HCT116 (cell line): ENCODE results near the gene NCLN. TPM values are rescaled to one million over a fixed set of nuclear protein-coding genes. Genes with fewer than 3 reads are reported as not detected.
A peak's percentile ranks its signal among the peaks of the same experiment; 100 is the strongest.
"Not testable (repeated sequence)": the region's sequence is repeated elsewhere in the genome, so short reads cannot be mapped to it uniquely, and the experiment has no call there.

ENCODE experiments used
- ATAC-seq: fragments of 200-7000 bp; cut with Tn5 transposase; 2 replicates; pipeline ENCODE4 v1.9.1; 2020; ENCODE audit warnings: mild to moderate bottlenecking, moderate library complexity
- BruUV-seq: library from RNA; stranded (reverse); fragments of 400-500 nt; replicated peaks from 2 replicates; lab custom pipeline; 2021; lab: Mats Ljungman, UMichigan
- CTCF ChIA-PET: fragments of 300-600 bp; sonication (Branson Sonifier 250); formaldehyde crosslinking; loops from one replicate; lab custom pipeline; 2021; ENCODE audit warnings: antibody characterized with exemption; lab: Charles Lee
- POLR2A ChIA-PET: fragments of 300-600, 350-600 bp; sonication (Branson Sonifier 250); formaldehyde crosslinking; loops from one replicate; lab custom pipeline; 2021; ENCODE audit warnings: antibody characterized with exemption; lab: Charles Lee
- RAD21 ChIA-PET, 2 experiments: fragments of 300-600 bp; sonication (Branson Sonifier 250); formaldehyde crosslinking; loops; one replicate each; lab custom pipeline; 2023; ENCODE audit warnings: low total read pairs in 2 of 2; ENCODE audit not compliant: uncharacterized antibody in 2 of 2, unreplicated experiment in 2 of 2, low non-redundant PET in 1 of 2; lab: Charles Lee
- DNase-seq: peaks from one replicate; pipeline ENCODE4 v3.0.0-alpha.2; 2010; ENCODE audit warnings: low read depth, low spot score
- H2AFZ ChIP-seq: fragments of 200-600 bp; shearing (Covaris generic), sonication (generic); 2 replicates; pipeline ENCODE4 v1.6.1; 2017; ENCODE audit warnings: low read depth, mixed run types, mixed read lengths, antibody characterized with exemption, low read length; ENCODE audit not compliant: poor library complexity, severe bottlenecking
- H3K27ac ChIP-seq: 2 replicates; pipeline ENCODE4 v1.5.1; 2012; ENCODE audit warnings: low read depth, low read length
- H3K27me3 ChIP-seq: fragments of 200-600 bp; sonication (generic); 2 replicates; pipeline ENCODE4 v1.6.1; 2016; ENCODE audit warnings: mixed run types, low read length, mixed read lengths; ENCODE audit not compliant: insufficient read depth
- H3K36me3 ChIP-seq, 2 experiments: fragments of 200-500 bp in 1 of 2; fragments of 200-600 bp in 1 of 2; sonication (Bioruptor generic) in 1 of 2; sonication (generic) in 1 of 2; 2 replicates each; pipeline versions ENCODE4 v1.5.1 to v1.6.1; 2014 to 2016; ENCODE audit warnings: low read length in 2 of 2, inconsistent platforms in 1 of 2, mixed read lengths in 1 of 2, mixed run types in 1 of 2; ENCODE audit not compliant: insufficient read depth in 2 of 2, control insufficient read depth in 1 of 2
- H3K4me1 ChIP-seq, 2 experiments: fragments of 200-600 bp in 1 of 2; sonication (generic) in 1 of 2; 2 replicates each; pipeline versions ENCODE4 v1.5.1 to v1.6.1; 2012 to 2017; ENCODE audit warnings: low read length in 2 of 2, inconsistent platforms in 1 of 2, mild to moderate bottlenecking in 1 of 2, mixed read lengths in 1 of 2, mixed run types in 1 of 2, moderate library complexity in 1 of 2; ENCODE audit not compliant: insufficient read depth in 2 of 2, control insufficient read depth in 1 of 2
- H3K4me2 ChIP-seq: fragments of 200-600 bp; sonication (generic); 2 replicates; pipeline ENCODE4 v1.6.1; 2017; ENCODE audit warnings: mixed run types, low read length, mixed read lengths
- H3K4me3 ChIP-seq, 2 experiments: fragments of 200-600 bp in 1 of 2; sonication (generic) in 1 of 2; replicated peaks in 1 of 2; 2 replicates each; pipeline ENCODE4 v1.5.1; 2011 to 2016; ENCODE audit warnings: low read length in 2 of 2, control low read depth in 1 of 2, low read depth in 1 of 2, mild to moderate bottlenecking in 1 of 2, mixed read lengths in 1 of 2, mixed run types in 1 of 2
- H3K79me2 ChIP-seq: fragments of 200-600 bp; sonication (generic); 2 replicates; pipeline ENCODE4 v1.6.1; 2017; ENCODE audit warnings: mild to moderate bottlenecking, mixed run types, low read length, moderate library complexity, mixed read lengths; ENCODE audit not compliant: insufficient read depth
- H3K9ac ChIP-seq: fragments of 200-600 bp; sonication (generic); 2 replicates; pipeline ENCODE4 v1.6.1; 2016; ENCODE audit warnings: low read length, mixed read lengths
- H3K9me2 ChIP-seq: fragments of 200-600 bp; sonication (generic), shearing (Covaris generic); 2 replicates; pipeline ENCODE4 v1.6.1; 2017; ENCODE audit warnings: mixed run types, mild to moderate bottlenecking, moderate library complexity; ENCODE audit not compliant: insufficient read depth
- H3K9me3 ChIP-seq, 2 experiments: fragments of 200-500 bp in 1 of 2; fragments of 200-600 bp in 1 of 2; sonication (Bioruptor generic) in 1 of 2; sonication (generic) in 1 of 2; 2 replicates each; pipeline ENCODE4 v1.6.1; 2014 to 2017; ENCODE audit warnings: low read length in 2 of 2, mixed read lengths in 2 of 2, inconsistent platforms in 1 of 2, low read depth in 1 of 2, mild to moderate bottlenecking in 1 of 2, mixed run types in 1 of 2, moderate library complexity in 1 of 2; ENCODE audit not compliant: control insufficient read depth in 1 of 2, insufficient read depth in 1 of 2
- H4K20me1 ChIP-seq: fragments of 200-600 bp; sonication (generic), shearing (Covaris generic); 2 replicates; pipeline ENCODE4 v1.6.1; 2017; ENCODE audit warnings: mixed run types, mild to moderate bottlenecking, moderate library complexity; ENCODE audit not compliant: insufficient read depth
- CBX3 ChIP-seq: IDR thresholded peaks from 2 replicates; pipeline ENCODE4 v1.6.1; 2012; ENCODE audit warnings: low read depth
- ZNF274 ChIP-seq: fragments of 200-500 bp; sonication (Bioruptor generic); IDR thresholded peaks from 2 replicates; pipeline ENCODE4 v1.6.1; 2014; ENCODE audit warnings: mild to moderate bottlenecking, low read depth, low read length, inconsistent platforms
- intact Hi-C: fragments of 100-400 bp; cut with micrococcal nuclease; formaldehyde crosslinking; loops from 2 replicates; pipeline ENCODE4 v1.10.0; 2022
- total RNA-seq: library from RNA; stranded (reverse); gene quantifications from one replicate; pipeline ENCODE4 v1.2.1, GENCODE V29; 2021; ENCODE audit not compliant: unreplicated experiment
- TF ChIP-seq, protein P1 (sequence below), 3 experiments: fragments of 200-600 bp in 1 of 3; sonication (generic) in 1 of 3; IDR thresholded peaks in 2 of 3; conservative IDR thresholded peaks in 1 of 3; 2 replicates each; pipeline ENCODE4 v1.5.1; 2012 to 2017; ENCODE audit warnings: low read depth in 2 of 3, low read length in 2 of 3, antibody characterized with exemption in 1 of 3, borderline replicate concordance in 1 of 3, control low read depth in 1 of 3, mild to moderate bottlenecking in 1 of 3, mixed read lengths in 1 of 3, mixed run types in 1 of 3, moderate library complexity in 1 of 3; ENCODE audit not compliant: insufficient read depth in 1 of 3

The NCLN gene
- total RNA-seq, 1 experiment from 2014 or later: 119 TPM

GRCh38 chr19:3234800-3235199, 49.1 kb downstream of the NCLN start:
- CTCF ChIA-PET: no interaction called here
- DNase-seq: no peak

DNA sequence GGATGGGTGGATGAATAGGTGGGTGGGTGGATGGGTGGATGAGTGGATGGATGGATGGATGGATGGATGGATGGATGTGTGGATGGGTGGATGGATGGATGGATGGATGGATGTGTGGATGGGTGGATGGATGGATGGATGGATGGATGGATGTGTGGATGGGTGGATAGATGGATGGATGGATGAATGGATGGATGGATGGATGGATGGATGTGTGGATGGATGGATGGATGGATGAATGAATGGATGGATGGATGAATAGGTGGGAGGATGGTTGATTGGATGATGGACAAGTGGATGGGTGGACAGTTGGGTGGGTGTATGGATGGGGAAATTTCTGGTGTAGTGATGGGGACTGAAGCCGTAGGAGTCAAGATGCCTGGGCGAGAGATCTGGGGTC, 49.9 kb downstream of the NCLN start:
- BruUV-seq, H2AFZ ChIP-seq, ATAC-seq, H3K4me3 ChIP-seq, H4K20me1 ChIP-seq, H3K27me3 ChIP-seq, H3K9ac ChIP-seq, CTCF ChIA-PET, H3K4me2 ChIP-seq, H3K79me2 ChIP-seq, DNase-seq, H3K27ac ChIP-seq, intact Hi-C loops, H3K36me3 ChIP-seq, RAD21 ChIA-PET, POLR2A ChIA-PET, H3K9me2 ChIP-seq, H3K9me3 ChIP-seq, H3K4me1 ChIP-seq: not testable (repeated sequence)

More at GRCh38 chr19:3234800-3235199, 49.1 kb downstream of the NCLN start:
- Histone ChIP-seq H3K27me3 (0 out of 2 replicates have a peak, but pooled peaks cover 3% of the 10 kb centered on the region), H3K4me2 (no peak overlapping the region), H3K79me2 (no peaks in the 10 kb centered on the region), H3K27ac (no peak overlapping the region)
- intact Hi-C loops: no loop called here
- RAD21 ChIA-PET: no interaction called here
- BruUV-seq: no TSS peak
- TF ChIP-seq CBX3 (no peak), ZNF274 (no peak)
- TF ChIP-seq, protein P1, sequence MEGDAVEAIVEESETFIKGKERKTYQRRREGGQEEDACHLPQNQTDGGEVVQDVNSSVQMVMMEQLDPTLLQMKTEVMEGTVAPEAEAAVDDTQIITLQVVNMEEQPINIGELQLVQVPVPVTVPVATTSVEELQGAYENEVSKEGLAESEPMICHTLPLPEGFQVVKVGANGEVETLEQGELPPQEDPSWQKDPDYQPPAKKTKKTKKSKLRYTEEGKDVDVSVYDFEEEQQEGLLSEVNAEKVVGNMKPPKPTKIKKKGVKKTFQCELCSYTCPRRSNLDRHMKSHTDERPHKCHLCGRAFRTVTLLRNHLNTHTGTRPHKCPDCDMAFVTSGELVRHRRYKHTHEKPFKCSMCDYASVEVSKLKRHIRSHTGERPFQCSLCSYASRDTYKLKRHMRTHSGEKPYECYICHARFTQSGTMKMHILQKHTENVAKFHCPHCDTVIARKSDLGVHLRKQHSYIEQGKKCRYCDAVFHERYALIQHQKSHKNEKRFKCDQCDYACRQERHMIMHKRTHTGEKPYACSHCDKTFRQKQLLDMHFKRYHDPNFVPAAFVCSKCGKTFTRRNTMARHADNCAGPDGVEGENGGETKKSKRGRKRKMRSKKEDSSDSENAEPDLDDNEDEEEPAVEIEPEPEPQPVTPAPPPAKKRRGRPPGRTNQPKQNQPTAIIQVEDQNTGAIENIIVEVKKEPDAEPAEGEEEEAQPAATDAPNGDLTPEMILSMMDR (IDR thresholded peaks at IDR 0.05 in 2 of 3, conservative IDR thresholded peaks at IDR 0.05 in 1 of 3; ENCODE audit: borderline replicate concordance in 1 of 3, insufficient read depth in 1 of 3, low read depth in 2 of 3, low read length in 2 of 3): peak; percentile 24 to 76 (median 67); a peak in 4 of 6 replicates
- TF ChIP-seq, all 23 proteins: peak for 1
- Histone ChIP-seq H3K36me3 (no peaks in the 10 kb centered on the region), H4K20me1 (no peaks in the 10 kb centered on the region), H2AFZ (no peak overlapping the region), H3K9ac (no peak overlapping the region), H3K4me1 (no peaks in the 10 kb centered on the region), H3K9me3 (no peaks in the 10 kb centered on the region), H3K4me3 (no peak overlapping the region), H3K9me2 (no peaks in the 10 kb centered on the region)
- POLR2A ChIA-PET: no interaction called here
- peak; percentile 92 for ATAC-seq
